OCI-LY7 (cell line): ENCODE results near the gene MTFMT. TPM values are rescaled to one million over a fixed set of nuclear protein-coding genes. Genes with fewer than 3 reads are reported as not detected.

Experiments used
- Bru-seq: library from RNA; stranded (reverse); fragments of 400-500 nt; gene quantifications from one replicate; lab custom pipeline; 2021; lab: Mats Ljungman, UMichigan
- BruChase-seq, 2 experiments: library from RNA; stranded (reverse); fragments of 400-500 nt; gene quantifications; one replicate each; lab custom pipeline; 2021; lab: Mats Ljungman, UMichigan
- BruUV-seq: library from RNA; stranded (reverse); fragments of 400-500 nt; replicated peaks from 2 replicates; lab custom pipeline; 2021; lab: Mats Ljungman, UMichigan
- CTCF ChIA-PET: fragments of 300-600 bp; sonication (Branson Sonifier 250); formaldehyde crosslinking; loops from one replicate; lab custom pipeline; 2022; ENCODE audit warnings: antibody characterized with exemption; ENCODE audit not compliant: unreplicated experiment; lab: Charles Lee
- POLR2A ChIA-PET: fragments of 300-600 bp; sonication (Branson Sonifier 250); formaldehyde crosslinking; loops from one replicate; lab custom pipeline; 2022; ENCODE audit warnings: antibody characterized with exemption; lab: Charles Lee
- DNase-seq: peaks from one replicate; pipeline ENCODE4 v3.0.0-alpha.2; 2015; ENCODE audit warnings: low spot score
- H2AFZ ChIP-seq: fragments of 200-600 bp; sonication (generic), shearing (Covaris generic); 2 replicates; pipeline ENCODE4 v1.6.1; 2014; ENCODE audit warnings: mild to moderate bottlenecking, antibody characterized with exemption, low read length, moderate library complexity
- H3K27ac ChIP-seq: fragments of 200-600 bp; sonication (generic); 2 replicates; pipeline ENCODE4 v1.5.1; 2014; ENCODE audit warnings: mixed run types, low read depth, mild to moderate bottlenecking, moderate library complexity, low read length, inconsistent platforms; ENCODE audit not compliant: poor library complexity, severe bottlenecking
- H3K36me3 ChIP-seq: fragments of 200-600 bp; sonication (generic); 2 replicates; pipeline ENCODE4 v1.6.1; 2014; ENCODE audit warnings: mild to moderate bottlenecking, antibody characterized with exemption, low read length, moderate library complexity, mixed read lengths; ENCODE audit not compliant: insufficient read depth
- H3K4me1 ChIP-seq: fragments of 200-600 bp; sonication (generic); 2 replicates; pipeline ENCODE4 v1.5.1; 2014; ENCODE audit warnings: mild to moderate bottlenecking, low read length; ENCODE audit not compliant: insufficient read depth, poor library complexity, severe bottlenecking
- H3K4me2 ChIP-seq: fragments of 200-600 bp; sonication (generic); 2 replicates; pipeline ENCODE4 v1.6.1; 2014; ENCODE audit warnings: mild to moderate bottlenecking, low read length
- H3K4me3 ChIP-seq: fragments of 200-600 bp; sonication (generic); 2 replicates; pipeline ENCODE4 v1.5.1; 2014; ENCODE audit warnings: mild to moderate bottlenecking, low read depth, low read length; ENCODE audit not compliant: poor library complexity, severe bottlenecking
- H3K79me2 ChIP-seq: fragments of 200-600 bp; sonication (generic); 2 replicates; pipeline ENCODE4 v1.6.1; 2016; ENCODE audit warnings: low read depth, mild to moderate bottlenecking, low read length, moderate library complexity, mixed read lengths; ENCODE audit not compliant: insufficient read depth
- H3K9me2 ChIP-seq: fragments of 200-600 bp; sonication (generic); 2 replicates; pipeline ENCODE4 v1.6.1; 2016; ENCODE audit warnings: mild to moderate bottlenecking, low read length, mixed read lengths; ENCODE audit not compliant: insufficient read depth
- H3K9me3 ChIP-seq: fragments of 200-600 bp; sonication (generic); 2 replicates; pipeline ENCODE4 v1.6.1; 2014; ENCODE audit warnings: mild to moderate bottlenecking, mixed run types, low read length, mixed read lengths
- H4K20me1 ChIP-seq: fragments of 200-600 bp; sonication (generic); 2 replicates; pipeline ENCODE4 v1.6.1; 2014; ENCODE audit warnings: mild to moderate bottlenecking, antibody characterized with exemption, low read length, moderate library complexity, mixed read lengths; ENCODE audit not compliant: insufficient read depth
- EZH2phosphoT487 ChIP-seq: fragments of 200-600 bp; sonication (generic); IDR thresholded peaks from 2 replicates; pipeline ENCODE4 v1.6.1; 2018; ENCODE audit warnings: low read depth, borderline replicate concordance, mild to moderate bottlenecking, mixed run types, antibody characterized with exemption, low read length, moderate library complexity, mixed read lengths
- intact Hi-C: fragments of 100-400 bp; cut with micrococcal nuclease; formaldehyde crosslinking; loops from one replicate; pipeline ENCODE4 v1.10.0; 2022; ENCODE audit not compliant: unreplicated experiment
- long read RNA-seq: library from polyadenylated mRNA; stranded (forward); transcript quantifications from one replicate; pipeline ENCODE4 v2.0.0, GENCODE V29; 2022
- total RNA-seq, 2 experiments: library from RNA; depleted of rRNA in 1 of 2; stranded (reverse); fragments of >200 nt in 1 of 2; shearing (Covaris generic) in 1 of 2; gene quantifications; 2 replicates each; pipeline ENCODE4 v1.2.3, GENCODE V29; 2014 to 2022
- TF ChIP-seq, protein P1 (sequence below): fragments of 200-600 bp; sonication (generic); conservative IDR thresholded peaks from 2 replicates; pipeline ENCODE4 v1.5.1; 2014; ENCODE audit warnings: mild to moderate bottlenecking, antibody characterized with exemption, low read length, moderate library complexity, mixed read lengths

MTFMT gene
- total RNA-seq (2014; rRNA removed; shearing (Covaris generic)): 9.1 and 9.7 TPM in 2 replicates
- total RNA-seq (2022): 19.0 and 19.1 TPM in 2 replicates
- percentile 71 among the genes with signal in this experiment for Bru-seq, nascent RNA
- percentile 62 among the genes with signal in this experiment for BruChase-seq, experiment 1, labeled RNA remaining after a 6-hour chase
- BruChase-seq, experiment 2, labeled RNA remaining after a 2-hour chase: percentile 62 among the genes with signal in this experiment
- long read RNA-seq, transcript MTFMT-201 (9 exons, 2,734 nt): major isoform, 27 of 37 reads
- long read RNA-seq, partial matches to known transcripts: 2 of 37 reads
- long read RNA-seq, other reads (novel, unspliced or antisense): 7 of 37 reads

DNA sequence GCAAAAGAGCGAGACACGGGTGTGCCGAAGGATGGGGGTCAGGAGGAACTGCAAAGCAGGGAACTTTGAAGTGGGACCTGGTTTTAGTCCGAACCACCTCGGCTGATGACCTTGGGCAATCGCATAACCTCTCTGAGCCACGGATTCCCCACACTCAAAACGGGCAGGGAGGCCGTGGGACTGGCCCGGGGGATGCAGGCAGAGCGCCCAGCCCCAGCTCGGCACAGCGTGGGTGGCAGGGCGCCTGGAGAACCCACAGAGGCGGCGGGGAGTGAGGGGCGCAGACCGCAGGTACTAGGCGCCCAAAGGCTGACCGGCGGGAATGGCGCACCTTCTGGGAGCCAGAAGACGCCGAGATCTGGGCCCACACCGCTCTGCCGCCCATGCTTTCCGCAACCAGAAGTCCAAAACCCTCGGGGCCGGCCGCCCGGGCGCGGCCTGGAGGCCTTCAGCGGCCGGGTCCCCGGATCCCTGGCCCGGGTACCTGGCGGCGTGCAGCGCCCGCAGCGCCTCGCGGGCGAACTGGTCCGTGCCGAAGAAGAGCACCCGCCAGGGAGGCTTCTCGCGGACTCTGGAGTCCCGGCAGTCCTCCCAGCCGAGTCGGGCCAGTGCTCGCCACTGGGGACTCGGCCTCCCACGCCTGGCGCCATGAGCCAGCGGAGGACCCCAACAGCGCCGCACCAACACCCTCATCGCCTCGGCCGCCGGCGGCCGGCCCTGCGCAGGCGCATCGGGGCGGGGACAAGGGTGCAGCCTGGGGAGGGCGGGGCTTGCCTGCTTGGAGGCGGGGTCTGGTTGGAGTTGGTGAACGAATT lies at the start of gene MTFMT:
Gene MTFMT, minus strand, starts transcription at position 719 of the 815 bp plus-strand sequence. Its CDS starts 26 bp downstream, at position 693.
- H3K4me3 ChIP-seq: peak within 1 kb of the TSS; percentile 80
- H3K9me3 ChIP-seq: no peaks in the 10 kb centered on the region
- TF ChIP-seq EZH2phosphoT487: no peak
- TF ChIP-seq, protein P1, sequence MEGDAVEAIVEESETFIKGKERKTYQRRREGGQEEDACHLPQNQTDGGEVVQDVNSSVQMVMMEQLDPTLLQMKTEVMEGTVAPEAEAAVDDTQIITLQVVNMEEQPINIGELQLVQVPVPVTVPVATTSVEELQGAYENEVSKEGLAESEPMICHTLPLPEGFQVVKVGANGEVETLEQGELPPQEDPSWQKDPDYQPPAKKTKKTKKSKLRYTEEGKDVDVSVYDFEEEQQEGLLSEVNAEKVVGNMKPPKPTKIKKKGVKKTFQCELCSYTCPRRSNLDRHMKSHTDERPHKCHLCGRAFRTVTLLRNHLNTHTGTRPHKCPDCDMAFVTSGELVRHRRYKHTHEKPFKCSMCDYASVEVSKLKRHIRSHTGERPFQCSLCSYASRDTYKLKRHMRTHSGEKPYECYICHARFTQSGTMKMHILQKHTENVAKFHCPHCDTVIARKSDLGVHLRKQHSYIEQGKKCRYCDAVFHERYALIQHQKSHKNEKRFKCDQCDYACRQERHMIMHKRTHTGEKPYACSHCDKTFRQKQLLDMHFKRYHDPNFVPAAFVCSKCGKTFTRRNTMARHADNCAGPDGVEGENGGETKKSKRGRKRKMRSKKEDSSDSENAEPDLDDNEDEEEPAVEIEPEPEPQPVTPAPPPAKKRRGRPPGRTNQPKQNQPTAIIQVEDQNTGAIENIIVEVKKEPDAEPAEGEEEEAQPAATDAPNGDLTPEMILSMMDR: no peak; the same call in 1 of the 2 replicates
- H3K27ac ChIP-seq: no peak within 1 kb of the TSS
- no peaks in the 10 kb centered on the region for H3K9me2 ChIP-seq
- H2AFZ ChIP-seq: peak within 1 kb of the TSS; percentile 24
- ChIA-PET POLR2A (no interaction called here), CTCF (no interaction called here)
- H3K36me3 ChIP-seq: peaks cover 25% of the 10 kb centered on the region
- DNase-seq: peak; percentile 88
- H3K4me2 ChIP-seq: peak within 1 kb of the TSS; percentile 75
- peaks cover 13% of the 10 kb centered on the region; the same call in 1 of the 2 replicates for H3K79me2 ChIP-seq
- no peaks in the 10 kb centered on the region for H4K20me1 ChIP-seq
- BruUV-seq: no TSS peak
- intact Hi-C loops: loop anchor here (5.0 kb wide), 2 partner anchors 187 to 297 kb away; partner anchors contain the start of gene PLEKHO2
- peaks cover 23% of the 10 kb centered on the region for H3K4me1 ChIP-seq

DNA sequence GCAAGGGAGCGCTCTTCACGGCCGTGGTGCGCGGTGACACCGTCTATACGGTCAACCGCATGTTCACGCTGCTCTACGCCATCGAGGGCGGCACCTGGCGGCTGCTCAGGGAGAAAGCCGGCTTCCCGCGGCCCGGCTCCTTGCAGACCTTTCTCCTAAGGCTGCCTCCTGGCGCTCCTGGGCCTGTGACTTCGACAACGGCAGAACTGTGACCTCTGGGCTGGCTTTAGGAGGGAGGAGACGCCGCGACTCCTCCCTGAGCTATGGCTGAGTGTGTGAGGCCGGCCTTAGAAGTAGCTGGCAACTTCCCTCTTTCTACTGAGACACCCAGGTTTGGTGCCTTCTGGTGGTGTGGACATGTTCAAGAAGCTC lies 48.5 kb upstream of the MTFMT start:
- no peak overlapping the region for H3K27ac ChIP-seq
- ChIA-PET CTCF (no interaction called here), POLR2A (interaction anchor here (1.2 kb wide), 1 partner anchor 8 kb away, joined by 4 read pairs; no protein-coding TSS in a partner anchor)
- intact Hi-C loops: no loop called here
- H3K79me2 ChIP-seq: no peaks in the 10 kb centered on the region
- H2AFZ ChIP-seq: no peak overlapping the region
- TF ChIP-seq EZH2phosphoT487: no peak
- TF ChIP-seq, protein P1: no peak
- no peaks in the 10 kb centered on the region for H3K9me2 ChIP-seq
- DNase-seq: no peak
- no peaks in the 10 kb centered on the region for H3K4me1 ChIP-seq
- H3K4me2 ChIP-seq: no peak overlapping the region
- no peaks in the 10 kb centered on the region for H4K20me1 ChIP-seq
- no peaks in the 10 kb centered on the region for H3K9me3 ChIP-seq
- BruUV-seq: no TSS peak
- no peaks in the 10 kb centered on the region for H3K36me3 ChIP-seq
- H3K4me3 ChIP-seq: no peak overlapping the region
